AG09309 (cell line): ENCODE results near the gene OR2A42.
"Not testable (repeated sequence)": the region's sequence is repeated elsewhere in the genome, so short reads cannot be mapped to it uniquely, and the experiment has no call there.

Experiments used
- DNase-seq: peaks from one replicate; pipeline ENCODE4 v3.0.0-alpha.2; 2010; ENCODE audit warnings: low read depth
- H3K4me3 ChIP-seq: 2 replicates; pipeline ENCODE4 v1.5.1; 2011; ENCODE audit warnings: mild to moderate bottlenecking, low read depth, low read length, moderate library complexity; ENCODE audit not compliant: control insufficient read depth
- TF ChIP-seq, protein P1 (sequence below): IDR thresholded peaks from 2 replicates; pipeline ENCODE4 v1.5.1; 2011; ENCODE audit warnings: mild to moderate bottlenecking, low read depth, low read length, inconsistent platforms; ENCODE audit not compliant: insufficient read depth, control insufficient read depth; ENCODE audit errors: missing control alignments

OR2A42 gene

GRCh38 chr7:144179165-144179479 is 60.3 kb downstream of the OR2A42 start:
- H3K4me3 ChIP-seq, DNase-seq: not testable (repeated sequence)

DNA sequence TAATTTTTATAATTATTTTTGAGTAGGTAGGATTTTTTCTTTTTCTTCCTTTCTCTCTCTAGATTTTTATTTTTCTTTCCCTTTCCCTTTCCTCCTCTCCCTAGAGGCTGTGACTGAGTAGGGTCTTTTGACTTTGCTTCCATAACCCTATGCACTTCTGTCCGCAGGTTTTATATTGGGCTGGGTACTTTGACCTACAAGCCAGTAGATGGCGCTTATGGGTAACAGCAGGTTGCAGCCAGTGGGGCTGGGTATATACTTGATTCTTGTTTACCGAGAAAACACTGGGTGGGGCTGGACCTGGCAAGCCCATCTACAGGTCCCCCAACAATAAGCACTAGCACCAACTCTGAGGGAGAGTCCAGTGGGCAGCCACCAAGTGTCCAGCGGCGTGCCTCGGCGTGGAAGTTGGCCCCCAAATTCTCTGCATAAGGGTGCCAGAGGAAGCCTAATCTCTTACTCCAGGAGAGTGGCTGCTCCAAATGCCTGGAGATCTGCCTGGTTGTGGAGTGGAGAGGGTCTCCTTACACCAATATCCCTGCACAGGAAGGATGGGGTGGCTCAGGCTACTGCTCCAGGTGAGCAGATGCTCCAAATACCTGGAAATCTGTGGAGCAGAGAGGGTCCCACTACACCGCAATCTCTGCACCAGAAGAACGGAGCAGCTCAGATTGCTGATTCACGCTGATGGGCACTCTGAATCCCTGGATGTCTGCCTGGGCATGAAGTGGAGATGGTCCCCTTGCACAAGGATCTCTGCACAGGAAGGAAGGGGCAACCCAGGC is 60.8 kb downstream of the OR2A42 start:
- not testable (repeated sequence) for DNase-seq, H3K4me3 ChIP-seq
- TF ChIP-seq, protein P1, sequence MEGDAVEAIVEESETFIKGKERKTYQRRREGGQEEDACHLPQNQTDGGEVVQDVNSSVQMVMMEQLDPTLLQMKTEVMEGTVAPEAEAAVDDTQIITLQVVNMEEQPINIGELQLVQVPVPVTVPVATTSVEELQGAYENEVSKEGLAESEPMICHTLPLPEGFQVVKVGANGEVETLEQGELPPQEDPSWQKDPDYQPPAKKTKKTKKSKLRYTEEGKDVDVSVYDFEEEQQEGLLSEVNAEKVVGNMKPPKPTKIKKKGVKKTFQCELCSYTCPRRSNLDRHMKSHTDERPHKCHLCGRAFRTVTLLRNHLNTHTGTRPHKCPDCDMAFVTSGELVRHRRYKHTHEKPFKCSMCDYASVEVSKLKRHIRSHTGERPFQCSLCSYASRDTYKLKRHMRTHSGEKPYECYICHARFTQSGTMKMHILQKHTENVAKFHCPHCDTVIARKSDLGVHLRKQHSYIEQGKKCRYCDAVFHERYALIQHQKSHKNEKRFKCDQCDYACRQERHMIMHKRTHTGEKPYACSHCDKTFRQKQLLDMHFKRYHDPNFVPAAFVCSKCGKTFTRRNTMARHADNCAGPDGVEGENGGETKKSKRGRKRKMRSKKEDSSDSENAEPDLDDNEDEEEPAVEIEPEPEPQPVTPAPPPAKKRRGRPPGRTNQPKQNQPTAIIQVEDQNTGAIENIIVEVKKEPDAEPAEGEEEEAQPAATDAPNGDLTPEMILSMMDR, result peak; percentile 39
